Kidney glomerular epithelial cell (primary cell): ENCODE data around the gene AKAP13.
A peak's percentile ranks its signal among the peaks of the same experiment; 100 is the strongest.
"Not testable (repeated sequence)": the region's sequence is repeated elsewhere in the genome, so short reads cannot be mapped to it uniquely, and the experiment has no call there.

Source experiments
- DNase-seq: peaks from one replicate; lab custom pipeline; 2025; lab: John Stamatoyannopoulos, UW

The AKAP13 gene

GRCh38 chr15:85793641-85794597 lies 413.5 kb downstream of the AKAP13 start:
- DNase-seq = peak; percentile 2

GRCh38 chr15:85794598-85795336 lies 414.4 kb downstream of the AKAP13 start, which contains the start of gene KLHL25:
KLHL25 (minus strand) TSS chr15:85794925; CDS start chr15:85769810, 25,115 bp downstream.
- DNase-seq = peak; percentile 91

GRCh38 chr15:85795337-85796305 lies 415.2 kb downstream of the AKAP13 start:
- DNase-seq = no peak

GRCh38 chr15:85796371-85796770 lies 416.0 kb downstream of the AKAP13 start:
- not testable (repeated sequence) for DNase-seq
